Common myeloid progenitor, CD34-positive (primary cell): Measurements from ENCODE around the gene ZFYVE27.

Experiments
- CTCF ChIA-PET: fragments of 350-600 bp; sonication (Branson Sonifier 250); formaldehyde crosslinking; loops from one replicate; lab custom pipeline; 2021; ENCODE audit warnings: antibody characterized with exemption; lab: Charles Lee
- POLR2A ChIA-PET: fragments of 350-600 bp; sonication (Branson Sonifier 250); formaldehyde crosslinking; loops from one replicate; lab custom pipeline; 2021; ENCODE audit warnings: antibody characterized with exemption; lab: Charles Lee
- DNase-seq, 3 donors: peaks; one replicate each; pipeline versions ENCODE4 v3.0.0 to v3.0.0-alpha.2; 2013
- H3K27ac ChIP-seq, 2 experiments: 1 replicate in 1 of 2; 2 replicates in 1 of 2; pipeline ENCODE4 v1.7.0; 2013; ENCODE audit warnings: inconsistent platforms in 2 of 2, low read length in 2 of 2, mild to moderate bottlenecking in 2 of 2, low read depth in 1 of 2, moderate library complexity in 1 of 2; ENCODE audit not compliant: severe bottlenecking in 2 of 2, insufficient read depth in 1 of 2, poor library complexity in 1 of 2
- H3K27me3 ChIP-seq, 5 experiments: replicated peaks in 2 of 5; 1 replicate in 3 of 5; 2 replicates in 2 of 5; pipeline versions ENCODE4 v1.6.1 to v1.7.0; 2013; ENCODE audit warnings: low read length in 4 of 5, mild to moderate bottlenecking in 2 of 5, moderate library complexity in 2 of 5, inconsistent platforms in 1 of 5; ENCODE audit not compliant: insufficient read depth in 5 of 5, control insufficient read depth in 4 of 5
- H3K36me3 ChIP-seq, 4 experiments: 1 replicate in 2 of 4; 2 replicates in 2 of 4; pipeline versions ENCODE4 v1.6.1 to v1.7.0; 2013; ENCODE audit warnings: low read length in 3 of 4, control low read depth in 1 of 4, mild to moderate bottlenecking in 1 of 4; ENCODE audit not compliant: control insufficient read depth in 4 of 4, insufficient read depth in 4 of 4
- H3K4me1 ChIP-seq, 4 experiments: 1 replicate in 3 of 4; 2 replicates in 1 of 4; pipeline versions ENCODE4 v1.6.1 to v1.7.1; 2013; ENCODE audit warnings: low read length in 3 of 4, mild to moderate bottlenecking in 3 of 4, control low read depth in 1 of 4, inconsistent platforms in 1 of 4, moderate library complexity in 1 of 4; ENCODE audit not compliant: control insufficient read depth in 4 of 4, insufficient read depth in 4 of 4; ENCODE audit errors: control extremely low read depth in 1 of 4
- H3K4me3 ChIP-seq, 7 experiments: 1 replicate in 4 of 7; 2 replicates in 3 of 7; pipeline versions ENCODE4 v1.5.1 to v1.7.0; 2013; ENCODE audit warnings: mild to moderate bottlenecking in 7 of 7, low read length in 6 of 7, moderate library complexity in 6 of 7, inconsistent platforms in 2 of 7, low read depth in 2 of 7, control low read depth in 1 of 7; ENCODE audit not compliant: insufficient read depth in 4 of 7, control insufficient read depth in 1 of 7; ENCODE audit errors: extremely low read depth in 1 of 7
- H3K9me3 ChIP-seq, 5 experiments: 1 replicate in 4 of 5; 2 replicates in 1 of 5; pipeline versions ENCODE4 v1.6.1 to v1.7.1; 2013; ENCODE audit warnings: low read length in 4 of 5, mild to moderate bottlenecking in 2 of 5, inconsistent platforms in 1 of 5, low read depth in 1 of 5, moderate library complexity in 1 of 5; ENCODE audit not compliant: control insufficient read depth in 4 of 5, insufficient read depth in 2 of 5; ENCODE audit errors: control extremely low read depth in 1 of 5
- WGBS: methylation state at CpG from one replicate; pipeline ENCODE4 v1.1.5; 2013; ENCODE audit not compliant: insufficient coverage; 5-methylcytosine and 5-hydroxymethylcytosine counted together

ZFYVE27 gene

GRCh38 chr10:97755718-97756117 is 18.8 kb downstream of the ZFYVE27 start:
- H3K4me3 ChIP-seq = no peak overlapping the region
- WGBS = 100% methylated on average over 4 of the region's 6 CpGs
- H3K27me3 ChIP-seq = no peaks in the 10 kb centered on the region
- no peak for DNase-seq
- POLR2A ChIA-PET = no interaction called here
- no peaks in the 10 kb centered on the region for H3K9me3 ChIP-seq
- H3K27ac ChIP-seq = no peak overlapping the region
- H3K4me1 ChIP-seq = no peaks in the 10 kb centered on the region
- peaks cover 17 to 89% (median 72%) of the 10 kb centered on the region in 4 experiments for H3K36me3 ChIP-seq
- CTCF ChIA-PET = interaction anchor here (0.9 to 4.1 kb wide), 5 partner anchors 8 to 115 kb away, joined by 3 to 19 read pairs (median 4); no protein-coding TSS in a partner anchor

- no peaks in the 10 kb centered on the region for H3K9me3 ChIP-seq
- H3K27me3 ChIP-seq = no peaks in the 10 kb centered on the region
- 86% methylated on average over 4 of the region's 6 CpGs for WGBS
- H3K4me3 ChIP-seq = no peak overlapping the region
- no peak for DNase-seq
- H3K27ac ChIP-seq = no peak overlapping the region
- H3K4me1 ChIP-seq = no peaks in the 10 kb centered on the region
- peaks cover 15 to 85% (median 65%) of the 10 kb centered on the region in 4 experiments for H3K36me3 ChIP-seq
- CTCF ChIA-PET = interaction anchor here (1.4 to 1.7 kb wide), 4 partner anchors 9 to 26 kb away, joined by 3 to 8 read pairs (median 4); no protein-coding TSS in a partner anchor
- POLR2A ChIA-PET = no interaction called here
Observed at GRCh38 chr10:97757471-97757870, 20.5 kb downstream of the ZFYVE27 start.

GRCh38 chr10:97759158-97759887 is 22.4 kb downstream of the ZFYVE27 start:
- no peak overlapping the region for H3K27ac ChIP-seq
- POLR2A ChIA-PET = no interaction called here
- no peak overlapping the region for H3K4me3 ChIP-seq

GRCh38 chr10:97759946-97760345 is 23.0 kb downstream of the ZFYVE27 start:
- 100% methylated on average over 2 of the region's 5 CpGs for WGBS
- ChIA-PET CTCF (interaction anchor here (0.6 to 7.3 kb wide), 10 partner anchors 8 to 110 kb away, joined by 3 to 62 read pairs (median 3); no protein-coding TSS in a partner anchor), POLR2A (no interaction called here)
- Histone ChIP-seq H3K4me3 (no peak overlapping the region), H3K27me3 (no peaks in the 10 kb centered on the region), H3K4me1 (no peaks in the 10 kb centered on the region), H3K36me3 (peaks cover 11 to 62% (median 44%) of the 10 kb centered on the region in 4 experiments), H3K9me3 (no peaks in the 10 kb centered on the region), H3K27ac (no peak overlapping the region)
- DNase-seq = no peak

More at GRCh38 chr10:97759158-97759887, 22.4 kb downstream of the ZFYVE27 start:
- Histone ChIP-seq H3K36me3 (peaks cover 15 to 68% (median 50%) of the 10 kb centered on the region in 4 experiments), H3K9me3 (no peaks in the 10 kb centered on the region), H3K27me3 (no peaks in the 10 kb centered on the region), H3K4me1 (no peaks in the 10 kb centered on the region)
- WGBS = 75% methylated on average over 5 of the region's 5 CpGs
- CTCF ChIA-PET = interaction anchor here (0.7 to 7.3 kb wide), 9 partner anchors 9 to 110 kb away, joined by 3 to 62 read pairs (median 3); no protein-coding TSS in a partner anchor
- peak; percentile 43 to 63 (median 54) for DNase-seq

GRCh38 chr10:97760461-97761257 is 23.7 kb downstream of the ZFYVE27 start:
- Histone ChIP-seq H3K27ac (no peak overlapping the region), H3K27me3 (no peaks in the 10 kb centered on the region), H3K9me3 (no peaks in the 10 kb centered on the region), H3K4me3 (no peak overlapping the region), H3K36me3 (peaks cover 10 to 55% (median 37%) of the 10 kb centered on the region in 4 experiments), H3K4me1 (no peaks in the 10 kb centered on the region)
- DNase-seq = no peak
- POLR2A ChIA-PET = no interaction called here
- CTCF ChIA-PET = interaction anchor here (0.6 to 7.3 kb wide), 12 partner anchors 7 to 284 kb away, joined by 3 to 62 read pairs (median 4); no protein-coding TSS in a partner anchor
- 96% methylated on average over 10 of the region's 11 CpGs for WGBS

GRCh38 chr10:97761331-97761865 is 24.5 kb downstream of the ZFYVE27 start:
- Histone ChIP-seq H3K36me3 (peaks cover 9 to 47% (median 30%) of the 10 kb centered on the region in 4 experiments), H3K4me3 (no peak overlapping the region), H3K27ac (no peak overlapping the region), H3K9me3 (no peaks in the 10 kb centered on the region), H3K27me3 (no peaks in the 10 kb centered on the region), H3K4me1 (no peaks in the 10 kb centered on the region)
- 97% methylated on average over 7 of the region's 8 CpGs for WGBS
- ChIA-PET CTCF (interaction anchor here (0.6 to 7.3 kb wide), 3 partner anchors 31 to 284 kb away, joined by 4 to 62 read pairs (median 4); no protein-coding TSS in a partner anchor), POLR2A (no interaction called here)
- DNase-seq = no peak
